ENCODE measurements around the gene PRSS16. TPM values are rescaled to one million over a fixed set of nuclear protein-coding genes. Genes with fewer than 3 reads are reported as not detected.
A peak's percentile ranks its signal among the peaks of the same experiment; 100 is the strongest.

The PRSS16 gene
- total RNA-seq, 1 experiment from 2014 or later = 0.64 TPM

DNA sequence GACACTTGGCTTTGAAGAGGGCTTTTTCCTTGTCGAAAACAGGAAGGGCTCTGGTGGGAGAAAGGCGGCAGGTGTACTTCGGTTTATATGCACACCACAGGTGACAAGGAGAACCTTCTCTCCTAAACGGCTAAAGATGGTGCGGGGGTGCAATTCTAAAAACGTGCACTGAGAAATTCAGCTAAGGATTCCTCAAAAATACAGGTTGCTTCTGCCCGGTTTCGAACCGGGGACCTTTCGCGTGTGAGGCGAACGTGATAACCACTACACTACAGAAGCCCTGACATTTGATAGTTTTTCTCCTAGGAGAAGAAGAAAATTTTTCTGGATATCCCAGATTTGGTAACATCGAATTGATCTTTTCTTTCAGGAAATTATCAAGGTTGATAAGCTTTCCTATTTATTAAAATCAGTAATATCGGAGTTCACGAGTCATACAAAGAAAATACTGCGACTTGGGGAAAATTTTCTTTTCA, 32.6 kb downstream of the PRSS16 start:
- Histone ChIP-seq H3K27ac (ENCODE audit: low read depth, low read length, poor library complexity, severe bottlenecking) (peak overlapping the region; percentile 26), H3K9me3 (ENCODE audit: low read depth, low read length, poor library complexity, severe bottlenecking) (no peaks in the 10 kb centered on the region), H3K4me1 (ENCODE audit: insufficient read depth, low read length, poor library complexity, severe bottlenecking) (peaks cover 6% of the 10 kb centered on the region), H3K4me3 (ENCODE audit: low read depth, low read length, poor library complexity, severe bottlenecking) (peak overlapping the region; percentile 54), H3K27me3 (replicated peaks; ENCODE audit: insufficient read depth, low read depth, low read length, poor library complexity) (no peaks in the 10 kb centered on the region), H3K36me3 (ENCODE audit: insufficient read depth, low read length, poor library complexity, severe bottlenecking) (no peaks in the 10 kb centered on the region)
- ChIA-PET CTCF (no interaction called here), POLR2A (ENCODE audit: low non-redundant PET) (interaction anchor here (0.6 kb wide), 1 partner anchor 80 kb away, joined by 3 read pairs; no protein-coding TSS in a partner anchor)
- TF ChIP-seq, protein P1, sequence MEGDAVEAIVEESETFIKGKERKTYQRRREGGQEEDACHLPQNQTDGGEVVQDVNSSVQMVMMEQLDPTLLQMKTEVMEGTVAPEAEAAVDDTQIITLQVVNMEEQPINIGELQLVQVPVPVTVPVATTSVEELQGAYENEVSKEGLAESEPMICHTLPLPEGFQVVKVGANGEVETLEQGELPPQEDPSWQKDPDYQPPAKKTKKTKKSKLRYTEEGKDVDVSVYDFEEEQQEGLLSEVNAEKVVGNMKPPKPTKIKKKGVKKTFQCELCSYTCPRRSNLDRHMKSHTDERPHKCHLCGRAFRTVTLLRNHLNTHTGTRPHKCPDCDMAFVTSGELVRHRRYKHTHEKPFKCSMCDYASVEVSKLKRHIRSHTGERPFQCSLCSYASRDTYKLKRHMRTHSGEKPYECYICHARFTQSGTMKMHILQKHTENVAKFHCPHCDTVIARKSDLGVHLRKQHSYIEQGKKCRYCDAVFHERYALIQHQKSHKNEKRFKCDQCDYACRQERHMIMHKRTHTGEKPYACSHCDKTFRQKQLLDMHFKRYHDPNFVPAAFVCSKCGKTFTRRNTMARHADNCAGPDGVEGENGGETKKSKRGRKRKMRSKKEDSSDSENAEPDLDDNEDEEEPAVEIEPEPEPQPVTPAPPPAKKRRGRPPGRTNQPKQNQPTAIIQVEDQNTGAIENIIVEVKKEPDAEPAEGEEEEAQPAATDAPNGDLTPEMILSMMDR (conservative IDR thresholded peaks at IDR 0.05; ENCODE audit: low read depth, low read length) = no peak
- TF ChIP-seq EZH2 (IDR thresholded peaks at IDR 0.05; ENCODE audit: borderline replicate concordance, low read depth, low read length, poor library complexity, severe bottlenecking) = no peak
- DNase-seq (ENCODE audit: low spot score) = peak; percentile 82
- intact Hi-C loops (cut with micrococcal nuclease; ENCODE audit: unreplicated experiment) = no loop called here
- no TSS peak for BruUV-seq (replicated peaks)

DNA sequence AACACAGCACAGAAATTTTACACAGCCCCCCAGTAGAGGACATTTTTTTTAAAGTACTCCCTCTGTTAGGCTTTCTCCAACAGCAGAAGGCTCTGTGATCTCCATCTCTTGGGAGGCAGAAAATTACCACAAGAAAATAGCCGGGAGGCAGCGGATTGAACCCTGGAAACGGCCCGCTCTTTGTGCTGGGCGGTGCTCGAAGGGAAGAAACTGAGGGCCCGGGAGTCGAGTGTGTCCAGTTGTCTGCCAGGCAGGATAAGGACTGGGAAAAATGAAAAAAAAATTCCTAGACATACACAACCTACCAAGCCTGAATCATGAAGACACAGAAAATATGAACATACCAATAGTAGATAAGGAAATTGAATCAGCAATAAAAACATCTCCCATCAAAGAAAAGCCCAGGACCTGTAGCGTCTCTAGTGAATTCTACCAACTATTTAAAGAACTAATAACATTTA, 33.1 kb downstream of the PRSS16 start:
- DNase-seq (ENCODE audit: low spot score) = peak; percentile 67
- Histone ChIP-seq H3K36me3 (ENCODE audit: insufficient read depth, low read length, poor library complexity, severe bottlenecking) (no peaks in the 10 kb centered on the region), H3K4me3 (ENCODE audit: low read depth, low read length, poor library complexity, severe bottlenecking) (peak overlapping the region; percentile 54), H3K27me3 (replicated peaks; ENCODE audit: insufficient read depth, low read depth, low read length, poor library complexity) (no peaks in the 10 kb centered on the region), H3K9me3 (ENCODE audit: low read depth, low read length, poor library complexity, severe bottlenecking) (no peaks in the 10 kb centered on the region), H3K4me1 (ENCODE audit: insufficient read depth, low read length, poor library complexity, severe bottlenecking) (peaks cover 6% of the 10 kb centered on the region), H3K27ac (ENCODE audit: low read depth, low read length, poor library complexity, severe bottlenecking) (peak overlapping the region; percentile 10)
- intact Hi-C loops (cut with micrococcal nuclease; ENCODE audit: unreplicated experiment) = no loop called here
- BruUV-seq (replicated peaks) = no TSS peak
- POLR2A ChIA-PET (ENCODE audit: low non-redundant PET) = no interaction called here
- CTCF ChIA-PET = interaction anchor here (0.7 kb wide), 1 partner anchor 413 kb away, joined by 4 read pairs; no protein-coding TSS in a partner anchor
- TF ChIP-seq, protein P1 (conservative IDR thresholded peaks at IDR 0.05; ENCODE audit: low read depth, low read length) = no peak

DNA sequence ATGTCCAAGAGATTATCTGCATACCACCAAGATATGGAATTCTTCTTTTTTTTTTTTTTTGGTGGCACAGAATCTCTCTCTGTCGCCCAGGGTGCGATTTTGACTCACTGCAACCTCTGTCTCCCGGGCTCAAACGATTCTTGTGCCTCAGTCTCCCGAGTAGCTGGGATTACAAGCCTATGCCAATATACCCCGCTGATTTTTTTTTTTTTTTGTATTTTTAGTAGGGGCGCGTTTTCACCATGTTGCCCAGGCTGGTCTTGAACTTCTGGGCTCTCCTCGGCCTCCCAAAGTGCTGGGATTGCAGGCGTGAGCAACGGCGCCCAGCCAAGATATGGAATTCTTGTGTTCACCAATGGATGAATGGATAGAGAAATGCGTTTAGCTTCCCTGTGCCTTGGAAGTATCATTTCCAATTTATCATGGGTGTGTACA, 33.6 kb downstream of the PRSS16 start:
- BruUV-seq (replicated peaks) = no TSS peak
- ChIA-PET POLR2A (ENCODE audit: low non-redundant PET) (no interaction called here), CTCF (interaction anchor here (0.7 kb wide), 1 partner anchor 413 kb away, joined by 4 read pairs; no protein-coding TSS in a partner anchor)
- H3K27ac ChIP-seq (ENCODE audit: low read depth, low read length, poor library complexity, severe bottlenecking) = no peak overlapping the region
- H3K9me3 ChIP-seq (ENCODE audit: low read depth, low read length, poor library complexity, severe bottlenecking) = no peaks in the 10 kb centered on the region
- TF ChIP-seq, protein P1 (conservative IDR thresholded peaks at IDR 0.05; ENCODE audit: low read depth, low read length) = no peak
- TF ChIP-seq EZH2 (IDR thresholded peaks at IDR 0.05; ENCODE audit: borderline replicate concordance, low read depth, low read length, poor library complexity, severe bottlenecking) = no peak
- peaks cover 6% of the 10 kb centered on the region for H3K4me1 ChIP-seq (ENCODE audit: insufficient read depth, low read length, poor library complexity, severe bottlenecking)
- no peaks in the 10 kb centered on the region for H3K36me3 ChIP-seq (ENCODE audit: insufficient read depth, low read length, poor library complexity, severe bottlenecking)
- H3K27me3 ChIP-seq (replicated peaks; ENCODE audit: insufficient read depth, low read depth, low read length, poor library complexity) = no peaks in the 10 kb centered on the region
- DNase-seq (ENCODE audit: low spot score) = peak; percentile 54
- intact Hi-C loops (cut with micrococcal nuclease; ENCODE audit: unreplicated experiment) = no loop called here
- H3K4me3 ChIP-seq (ENCODE audit: low read depth, low read length, poor library complexity, severe bottlenecking) = peak overlapping the region; percentile 54

Data from A673 (cell line).